IMR-90 (cell line): ENCODE data around the gene NELFCD. TPM values are rescaled to one million over a fixed set of nuclear protein-coding genes. Genes with fewer than 3 reads are reported as not detected.

Experiments
- ATAC-seq: fragments of 200-7000 bp; cut with Tn5 transposase; 2 replicates; pipeline ENCODE4 v1.9.1; 2020; ENCODE audit warnings: low read depth, mild to moderate bottlenecking, moderate library complexity
- BruUV-seq: library from RNA; stranded (reverse); fragments of 400-500 nt; replicated peaks from 2 replicates; lab custom pipeline; 2021; lab: Mats Ljungman, UMichigan
- CTCF ChIA-PET: fragments of 300-600 bp; formaldehyde crosslinking; extraction: SDS; loops from one replicate; lab custom pipeline; 2021; ENCODE audit warnings: antibody characterized with exemption; lab: Yijun Ruan, JAX
- POLR2A ChIA-PET: fragments of 300-600 bp; sonication (Branson Sonifier 250); formaldehyde crosslinking; loops from one replicate; lab custom pipeline; 2022; ENCODE audit warnings: antibody characterized with exemption; ENCODE audit not compliant: unreplicated experiment; lab: Charles Lee
- DNase-seq: peaks from one replicate; pipeline ENCODE4 v3.0.0; 2013
- H2AFZ ChIP-seq: replicated peaks from 2 replicates; pipeline ENCODE3; 2013; ENCODE audit warnings: low read length, mild to moderate bottlenecking; ENCODE audit not compliant: poor library complexity
- H2AK5ac ChIP-seq: 2 replicates; pipeline ENCODE4 v1.6.1; 2013; ENCODE audit warnings: low read depth, low read length, inconsistent platforms
- H2AK9ac ChIP-seq: replicated peaks from 2 replicates; pipeline ENCODE3; 2013; ENCODE audit warnings: mild to moderate bottlenecking, low read depth, low read length, moderate library complexity; ENCODE audit not compliant: poor library complexity
- H2BK120ac ChIP-seq: 2 replicates; pipeline ENCODE4 v1.6.1; 2013; ENCODE audit warnings: low read depth, low read length, inconsistent platforms
- H2BK15ac ChIP-seq: 3 replicates; pipeline ENCODE4 v1.6.1; 2013; ENCODE audit warnings: low read depth, low read length, inconsistent platforms
- H2BK20ac ChIP-seq: 2 replicates; pipeline ENCODE4 v1.6.1; 2013; ENCODE audit warnings: low read depth, mild to moderate bottlenecking, inconsistent platforms, low read length, moderate library complexity
- H2BK5ac ChIP-seq: 2 replicates; pipeline ENCODE4 v1.6.1; 2013; ENCODE audit warnings: mild to moderate bottlenecking, low read depth, low read length, inconsistent platforms; ENCODE audit not compliant: poor library complexity, severe bottlenecking
- H3K14ac ChIP-seq: replicated peaks from 2 replicates; pipeline ENCODE4 v1.6.1; 2013; ENCODE audit warnings: low read depth, low read length, inconsistent platforms
- H3K18ac ChIP-seq: 2 replicates; pipeline ENCODE4 v1.6.1; 2013; ENCODE audit warnings: low read depth, low read length, control low read depth
- H3K23ac ChIP-seq: 2 replicates; pipeline ENCODE4 v1.6.1; 2013; ENCODE audit warnings: low read depth, low read length, inconsistent platforms
- H3K27ac ChIP-seq: 2 replicates; pipeline ENCODE4 v1.5.1; 2013; ENCODE audit warnings: mild to moderate bottlenecking, control low read depth, low read length; ENCODE audit not compliant: insufficient read depth
- H3K27me3 ChIP-seq: 2 replicates; pipeline ENCODE4 v1.6.1; 2013; ENCODE audit warnings: low read length; ENCODE audit not compliant: control insufficient read depth, insufficient read depth
- H3K36me3 ChIP-seq: 2 replicates; pipeline ENCODE4 v1.6.1; 2013; ENCODE audit warnings: low read length, mixed read lengths; ENCODE audit not compliant: control insufficient read depth, insufficient read depth
- H3K4ac ChIP-seq: 2 replicates; pipeline ENCODE4 v1.6.1; 2013; ENCODE audit warnings: low read depth, low read length, inconsistent platforms
- H3K4me1 ChIP-seq: 2 replicates; pipeline ENCODE4 v1.6.1; 2013; ENCODE audit warnings: low read length, mixed read lengths; ENCODE audit not compliant: control insufficient read depth, insufficient read depth
- H3K4me2 ChIP-seq: 2 replicates; pipeline ENCODE4 v1.6.1; 2013; ENCODE audit warnings: low read depth, mild to moderate bottlenecking, control low read depth, low read length, moderate library complexity
- H3K4me3 ChIP-seq: 2 replicates; pipeline ENCODE4 v1.5.1; 2013; ENCODE audit warnings: low read depth, mild to moderate bottlenecking, control low read depth, low read length, moderate library complexity; ENCODE audit not compliant: insufficient read depth
- H3K56ac ChIP-seq: 2 replicates; pipeline ENCODE4 v1.6.1; 2013; ENCODE audit warnings: low read length, inconsistent platforms; ENCODE audit not compliant: insufficient read depth; ENCODE audit errors: extremely low read depth
- H3K79me1 ChIP-seq, 2 experiments: 2 replicates each; pipeline ENCODE4 v1.6.1; 2013; ENCODE audit warnings: low read length in 2 of 2, inconsistent platforms in 1 of 2, low read depth in 1 of 2
- H3K9ac ChIP-seq: 2 replicates; pipeline ENCODE4 v1.6.1; 2013; ENCODE audit warnings: low read depth, low read length, control low read depth
- H3K9me1 ChIP-seq: 2 replicates; pipeline ENCODE4 v1.6.1; 2013; ENCODE audit warnings: low read length, inconsistent platforms; ENCODE audit not compliant: insufficient read depth
- H3K9me3 ChIP-seq: 2 replicates; pipeline ENCODE4 v1.6.1; 2013; ENCODE audit warnings: low read length; ENCODE audit not compliant: control insufficient read depth, insufficient read depth
- H4K20me1 ChIP-seq: 2 replicates; pipeline ENCODE4 v1.6.1; 2013; ENCODE audit warnings: low read length, inconsistent platforms; ENCODE audit not compliant: insufficient read depth
- H4K5ac ChIP-seq: 2 replicates; pipeline ENCODE4 v1.6.1; 2013; ENCODE audit warnings: mild to moderate bottlenecking, low read depth, low read length, control low read depth
- H4K8ac ChIP-seq, 2 experiments: 2 replicates each; pipeline ENCODE4 v1.6.1; 2013; ENCODE audit warnings: low read depth in 2 of 2, low read length in 2 of 2, control low read depth in 1 of 2, inconsistent platforms in 1 of 2
- H4K91ac ChIP-seq: 2 replicates; pipeline ENCODE4 v1.6.1; 2013; ENCODE audit warnings: low read depth, low read length, inconsistent platforms; ENCODE audit not compliant: insufficient read depth
- BHLHE40 ChIP-seq: fragments of 150-350 bp; IDR thresholded peaks from 2 replicates; pipeline ENCODE4 v1.6.1; 2016; ENCODE audit warnings: mild to moderate bottlenecking, low read depth, low read length
- CEBPB ChIP-seq: IDR thresholded peaks from 2 replicates; pipeline ENCODE4 v1.6.1; 2012; ENCODE audit warnings: low read depth, low read length, improper control_type of control experiment
- CTCF ChIP-seq: conservative IDR thresholded peaks from 2 replicates; pipeline ENCODE4 v1.5.1; 2012; ENCODE audit warnings: mild to moderate bottlenecking, low read depth, low read length, improper control_type of control experiment
- MAZ ChIP-seq: IDR thresholded peaks from 2 replicates; pipeline ENCODE4 v1.6.1; 2012; ENCODE audit warnings: low read depth, mild to moderate bottlenecking, low read length, improper control_type of control experiment, moderate library complexity, borderline replicate concordance
- MXI1 ChIP-seq: IDR thresholded peaks from 2 replicates; pipeline ENCODE4 v1.6.1; 2012; ENCODE audit warnings: low read depth, mild to moderate bottlenecking, low read length, moderate library complexity, borderline replicate concordance
- POLR2A ChIP-seq: IDR thresholded peaks from 2 replicates; pipeline ENCODE4 v1.6.1; 2012; ENCODE audit warnings: mild to moderate bottlenecking, low read depth, low read length
- WGBS, 2 experiments: methylation state at CpG; one replicate each; pipeline versions ENCODE4 v1.1.5 to v1.1.7; 2013; ENCODE audit warnings: missing lambda C conversion rate in 2 of 2; ENCODE audit not compliant: insufficient read length in 1 of 2; ENCODE audit errors: extremely low coverage in 2 of 2; 5-methylcytosine and 5-hydroxymethylcytosine counted together
- dilution Hi-C: fragments of 300-500 bp; cut with HindIII; formaldehyde crosslinking; loops from one replicate; pipeline ENCODE4 v1.14.3; 2018; ENCODE audit warnings: low sequenced_read_pairs; ENCODE audit not compliant: unreplicated experiment
- in situ Hi-C: fragments of 300-500 bp; cut with MboI; formaldehyde crosslinking; loops from 3 replicates; pipeline ENCODE4 v1.14.3; 2019; ENCODE audit warnings: low sequenced_read_pairs, inconsistent platforms, mixed read lengths
- intact Hi-C: fragments of 100-400 bp; cut with micrococcal nuclease; formaldehyde crosslinking; loops from 2 replicates; pipeline ENCODE4 v1.10.0; 2022
- polyA plus RNA-seq, 3 experiments: library from polyadenylated mRNA; depleted of rRNA; stranded (reverse); fragments of >200 nt; gene quantifications; 2 replicates each; pipeline ENCODE4 v1.2.3, GENCODE V29; 2012; ENCODE audit warnings: low replicate concordance in 1 of 3
- total RNA-seq: library from RNA; depleted of rRNA; stranded (reverse); fragments of >200 nt; gene quantifications from 2 replicates; pipeline ENCODE4 v1.2.3, GENCODE V29; 2012
- TF ChIP-seq, protein P1 (sequence below): fragments of 150-350 bp; IDR thresholded peaks from 2 replicates; pipeline ENCODE4 v1.6.1; 2016; ENCODE audit warnings: low read depth, mild to moderate bottlenecking, low read length, moderate library complexity, borderline replicate concordance
- TF ChIP-seq, protein P2 (sequence below): fragments of 150-350 bp; IDR thresholded peaks from 2 replicates; pipeline ENCODE4 v1.6.1; 2017; ENCODE audit warnings: mild to moderate bottlenecking, antibody characterized with exemption, low read length, low read depth

The NELFCD gene
- total and polyA plus RNA-seq, 2 of the 4 experiments (the other 2 are of a cell fraction): 88.9 to 94.1 TPM

- Histone ChIP-seq H2BK20ac (peak within 1 kb of the TSS; percentile 50; the same call in 1 of the 2 replicates), H2BK5ac (peak within 1 kb of the TSS; percentile 93), H4K8ac (peak within 1 kb of the TSS; percentile 46 to 96), H3K4me1 (peaks cover 9% of the 10 kb centered on the region), H3K36me3 (peaks cover 18% of the 10 kb centered on the region), H3K18ac (peak within 1 kb of the TSS; percentile 69; the same call in 1 of the 2 replicates), H3K9me1 (peaks cover 7% of the 10 kb centered on the region), H3K4me2 (peak within 1 kb of the TSS; percentile 96), H4K20me1 (peaks cover 27% of the 10 kb centered on the region), H3K79me1 (peaks cover 20 to 46% of the 10 kb centered on the region in 2 experiments), H2AFZ (peak within 1 kb of the TSS; percentile 96), H4K5ac (peak within 1 kb of the TSS; percentile 87), H3K4me3 (peak within 1 kb of the TSS; percentile 93), H3K4ac (peak within 1 kb of the TSS; percentile 99), H3K27me3 (no peaks in the 10 kb centered on the region), H3K9ac (peak within 1 kb of the TSS; percentile 88), H2BK15ac (peak within 1 kb of the TSS; percentile 49; the same call in 1 of the 3 replicates), H3K23ac (peak within 1 kb of the TSS; percentile 99), H2AK9ac (peak within 1 kb of the TSS; percentile 99), H3K9me3 (no peaks in the 10 kb centered on the region), H3K14ac (peak within 1 kb of the TSS; percentile 97), H4K91ac (peak within 1 kb of the TSS; percentile 92), H2BK120ac (peak within 1 kb of the TSS; percentile 80), H3K27ac (peak within 1 kb of the TSS; percentile 94), H2AK5ac (peak within 1 kb of the TSS; percentile 85), H3K56ac (peak within 1 kb of the TSS; percentile 84)
- ChIA-PET CTCF (interaction anchor here (0.9 to 1.4 kb wide), 2 partner anchors 11 to 45 kb away, joined by 3 to 5 read pairs; partner anchors contain the start of gene PRELID3B), POLR2A (interaction anchor here (0.6 to 1.3 kb wide), 2 partner anchors 11 to 136 kb away, joined by 3 to 5 read pairs; no protein-coding TSS in a partner anchor)
- intact Hi-C loops (loop anchor here (5.0 kb wide), 2 partner anchors 140 to 160 kb away; no protein-coding TSS in a partner anchor), in situ Hi-C loops (loop anchor here (25.0 kb wide), 3 partner anchors 795 to 1645 kb away; partner anchors contain the start of genes ANKRD60 and RBM38), dilution Hi-C loops (no loop called here)
- BruUV-seq: no TSS peak
- peak; percentile 89 for DNase-seq
- TF ChIP-seq CTCF (no peak), MAZ (peak; percentile 84; the same call in 1 of the 2 replicates), BHLHE40 (peak; percentile 21; the same call in 1 of the 2 replicates), MXI1 (no peak; the same call in none of the 2 replicates), CEBPB (no peak), POLR2A (peak; percentile 79)
- TF ChIP-seq, protein P1, sequence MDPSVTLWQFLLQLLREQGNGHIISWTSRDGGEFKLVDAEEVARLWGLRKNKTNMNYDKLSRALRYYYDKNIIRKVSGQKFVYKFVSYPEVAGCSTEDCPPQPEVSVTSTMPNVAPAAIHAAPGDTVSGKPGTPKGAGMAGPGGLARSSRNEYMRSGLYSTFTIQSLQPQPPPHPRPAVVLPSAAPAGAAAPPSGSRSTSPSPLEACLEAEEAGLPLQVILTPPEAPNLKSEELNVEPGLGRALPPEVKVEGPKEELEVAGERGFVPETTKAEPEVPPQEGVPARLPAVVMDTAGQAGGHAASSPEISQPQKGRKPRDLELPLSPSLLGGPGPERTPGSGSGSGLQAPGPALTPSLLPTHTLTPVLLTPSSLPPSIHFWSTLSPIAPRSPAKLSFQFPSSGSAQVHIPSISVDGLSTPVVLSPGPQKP: no peak
- TF ChIP-seq, protein P2, sequence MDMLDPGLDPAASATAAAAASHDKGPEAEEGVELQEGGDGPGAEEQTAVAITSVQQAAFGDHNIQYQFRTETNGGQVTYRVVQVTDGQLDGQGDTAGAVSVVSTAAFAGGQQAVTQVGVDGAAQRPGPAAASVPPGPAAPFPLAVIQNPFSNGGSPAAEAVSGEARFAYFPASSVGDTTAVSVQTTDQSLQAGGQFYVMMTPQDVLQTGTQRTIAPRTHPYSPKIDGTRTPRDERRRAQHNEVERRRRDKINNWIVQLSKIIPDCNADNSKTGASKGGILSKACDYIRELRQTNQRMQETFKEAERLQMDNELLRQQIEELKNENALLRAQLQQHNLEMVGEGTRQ: no peak
- peak; percentile 99 for ATAC-seq
- WGBS, 2 experiments: 1% methylated on average over 59 of the region's 86 CpGs; no CpG with 5 or more reads in 1 of the 2 experiments
Observed at GRCh38 chr20:59032023-59032712, 51.1 kb downstream of the NELFCD start, which contains the start of gene ATP5F1E. ATP5F1E (minus strand) TSS chr20:59032335; CDS start chr20:59032251, 84 bp downstream.
